K562 (cell line): ENCODE measurements around the gene ZFP69. TPM values are rescaled to one million over a fixed set of nuclear protein-coding genes. Genes with fewer than 3 reads are reported as not detected.

Source experiments
- ATAC-seq: fragments of 200-7000 bp; cut with Tn5 transposase; 3 replicates; pipeline ENCODE4 v1.9.1; 2020; ENCODE audit warnings: moderate library complexity
- BruUV-seq: library from RNA; stranded (reverse); fragments of 400-500 nt; replicated peaks from 2 replicates; lab custom pipeline; 2021; lab: Mats Ljungman, UMichigan
- CTCF ChIA-PET: fragments of 300-600 bp; formaldehyde crosslinking; extraction: SDS; loops from one replicate; lab custom pipeline; 2021; ENCODE audit warnings: low intra/inter-chr PET ratio; lab: Yijun Ruan, JAX
- POLR2A ChIA-PET: fragments of 300-600, 350-650 bp; sonication (Branson Sonifier 250); formaldehyde crosslinking; extraction: SDS; loops from one replicate; lab custom pipeline; 2021; ENCODE audit warnings: antibody characterized with exemption, inconsistent platforms; lab: Yijun Ruan, JAX
- DNase-seq, 4 experiments: peaks; one replicate each; pipeline versions ENCODE4 v3.0.0 to v3.0.0-alpha.2; 2011 to 2018; ENCODE audit warnings: low spot score in 3 of 4, mixed read lengths in 3 of 4; ENCODE audit errors: extremely low read depth in 1 of 4
- FAIRE-seq: peaks from 2 replicates; lab custom pipeline; 2011; peaks lifted over from hg19 to GRCh38; lab: Jason Lieb, UNC
- H2AFZ ChIP-seq: 2 replicates; pipeline ENCODE4 v1.6.0; 2011; ENCODE audit warnings: low read depth, low read length, control low read depth, inconsistent platforms
- H3K27ac ChIP-seq: fragments of 200-600 bp; 3 replicates; pipeline ENCODE4 v1.8.0; 2011; ENCODE audit warnings: low read depth, mild to moderate bottlenecking, control low read depth, inconsistent platforms, low read length, moderate library complexity, mixed read lengths; ENCODE audit errors: extremely low read depth
- H3K27me3 ChIP-seq, 2 experiments: fragments of 300-600 bp in 1 of 2; 2 replicates in 1 of 2; 3 replicates in 1 of 2; pipeline versions ENCODE4 v1.6.0 to v1.8.0; 2011; ENCODE audit warnings: inconsistent platforms in 2 of 2, low read length in 2 of 2, mild to moderate bottlenecking in 1 of 2, mixed read lengths in 1 of 2, moderate library complexity in 1 of 2; ENCODE audit not compliant: control insufficient read depth in 2 of 2, insufficient read depth in 2 of 2
- H3K36me3 ChIP-seq: fragments of 300-600 bp; 3 replicates; pipeline ENCODE4 v1.8.0; 2011; ENCODE audit warnings: mild to moderate bottlenecking, low read length, inconsistent platforms; ENCODE audit not compliant: control insufficient read depth, insufficient read depth
- H3K4me1 ChIP-seq, 2 experiments: fragments of 200-600 bp in 1 of 2; replicated peaks in 1 of 2; 2 replicates in 1 of 2; 3 replicates in 1 of 2; pipeline versions ENCODE4 v1.5.1 to v1.8.0; 2011; ENCODE audit warnings: inconsistent platforms in 2 of 2, low read length in 2 of 2, mild to moderate bottlenecking in 1 of 2, mixed read lengths in 1 of 2, moderate library complexity in 1 of 2; ENCODE audit not compliant: control insufficient read depth in 2 of 2, insufficient read depth in 2 of 2
- H3K4me2 ChIP-seq: 2 replicates; pipeline ENCODE4 v1.6.1; 2011; ENCODE audit warnings: low read length, control low read depth, inconsistent platforms, mixed read lengths; ENCODE audit not compliant: insufficient read depth
- H3K4me3 ChIP-seq: fragments of 200-600 bp; sonication (generic), shearing (Covaris generic); 2 replicates; pipeline ENCODE4 v1.5.1; 2016; ENCODE audit warnings: control low read depth, inconsistent platforms
- H3K79me2 ChIP-seq: fragments of 200-600 bp; 3 replicates; pipeline ENCODE4 v1.8.0; 2011; ENCODE audit warnings: low read length, inconsistent platforms; ENCODE audit not compliant: control insufficient read depth, insufficient read depth
- H3K9ac ChIP-seq, 2 experiments: 2 replicates each; pipeline versions ENCODE4 v1.6.0 to v1.6.1; 2011; ENCODE audit warnings: low read depth in 2 of 2, low read length in 2 of 2, control low read depth in 1 of 2, inconsistent platforms in 1 of 2, mild to moderate bottlenecking in 1 of 2, mixed read lengths in 1 of 2; ENCODE audit not compliant: insufficient read depth in 1 of 2
- H3K9me1 ChIP-seq: one replicate; pipeline ENCODE4 v1.6.0; 2011; ENCODE audit warnings: inconsistent platforms, mild to moderate bottlenecking, low read length, moderate library complexity; ENCODE audit not compliant: control insufficient read depth, insufficient read depth
- H3K9me3 ChIP-seq: replicated peaks from 2 replicates; pipeline ENCODE4 v1.5.1; 2011; ENCODE audit warnings: low read depth, low read length, inconsistent platforms; ENCODE audit not compliant: control insufficient read depth, insufficient read depth
- H4K20me1 ChIP-seq: replicated peaks from 2 replicates; pipeline ENCODE4 v1.6.1; 2011; ENCODE audit warnings: low read length, inconsistent platforms, mixed read lengths; ENCODE audit not compliant: control insufficient read depth, insufficient read depth
- EGR1 ChIP-seq: fragments of 450-650 bp; conservative IDR thresholded peaks from 2 replicates; pipeline ENCODE4 v1.6.1; 2017; ENCODE audit warnings: mild to moderate bottlenecking
- EZH2 ChIP-seq: IDR thresholded peaks from 2 replicates; pipeline ENCODE4 v1.6.1; 2012; ENCODE audit warnings: low read depth, mild to moderate bottlenecking, inconsistent platforms, low read length, borderline replicate concordance
- HDAC1 ChIP-seq, 2 experiments: fragments of 450-650 bp; IDR thresholded peaks; 2 replicates each; pipeline ENCODE4 v1.6.1; 2016 to 2017; ENCODE audit warnings: inconsistent platforms in 1 of 2, mild to moderate bottlenecking in 1 of 2, moderate library complexity in 1 of 2
- IFI16 ChIP-seq: fragments of 250-450 bp; sonication (Bioruptor Pico); IDR thresholded peaks from 2 replicates; pipeline ENCODE4 v2.1.2; 2022; ENCODE audit warnings: mild to moderate bottlenecking, inconsistent platforms
- ILF3 ChIP-seq: fragments of 450-650 bp; IDR thresholded peaks from 2 replicates; pipeline ENCODE4 v1.6.1; 2018; ENCODE audit warnings: antibody characterized with exemption, mild to moderate bottlenecking, moderate library complexity, borderline replicate concordance
- KAT7 ChIP-seq: sonication (generic); formaldehyde crosslinking; IDR thresholded peaks from 2 replicates; pipeline ENCODE4 v1.8.0; 2022; ENCODE audit warnings: missing genetic modification reagents, mild to moderate bottlenecking, borderline replicate concordance
- NELFE ChIP-seq: IDR thresholded peaks from 2 replicates; pipeline ENCODE4 v1.6.1; 2011; ENCODE audit warnings: mild to moderate bottlenecking; ENCODE audit not compliant: insufficient read depth, insufficient read length
- NFYB ChIP-seq: IDR thresholded peaks from 2 replicates; pipeline ENCODE4 v1.6.1; 2011; ENCODE audit warnings: mild to moderate bottlenecking, moderate library complexity; ENCODE audit not compliant: insufficient read length; ENCODE audit errors: extremely low read depth
- NONO ChIP-seq, 2 experiments: fragments of 200-400 bp in 1 of 2; fragments of 450-650 bp in 1 of 2; formaldehyde crosslinking in 1 of 2; IDR thresholded peaks; 2 replicates each; pipeline ENCODE4 v1.6.1; 2017; ENCODE audit warnings: low read depth in 2 of 2, mild to moderate bottlenecking in 2 of 2, moderate library complexity in 2 of 2, low read length in 1 of 2
- RFX5 ChIP-seq: IDR thresholded peaks from 2 replicates; pipeline ENCODE4 v1.6.1; 2011; ENCODE audit warnings: low read depth, mild to moderate bottlenecking, improper control_type of control experiment, low read length
- RFX7 ChIP-seq: fragments of 250-450 bp; sonication (Bioruptor Pico); IDR thresholded peaks from 2 replicates; pipeline ENCODE4 v1.5.1; 2021; ENCODE audit warnings: mild to moderate bottlenecking
- TAL1 ChIP-seq: fragments of 450-650 bp; IDR thresholded peaks from 2 replicates; pipeline ENCODE4 v1.6.1; 2016; ENCODE audit warnings: mild to moderate bottlenecking
- ZBED1 ChIP-seq: IDR thresholded peaks from 2 replicates; pipeline ENCODE4 v1.6.1; 2014
- ZEB2 ChIP-seq: fragments of 450-650 bp; IDR thresholded peaks from 2 replicates; pipeline ENCODE4 v1.6.1; 2016
- ZNF316 ChIP-seq: fragments of 450-650 bp; IDR thresholded peaks from 2 replicates; pipeline ENCODE4 v1.6.1; 2016
- ZNF57 ChIP-seq: fragments of 450-650 bp; formaldehyde crosslinking; IDR thresholded peaks from 2 replicates; pipeline ENCODE4 v1.4.0; 2020; ENCODE audit warnings: mild to moderate bottlenecking, moderate library complexity
- ZNF589 ChIP-seq: fragments of 200-800 bp; sonication (Bioruptor generic); IDR thresholded peaks from 2 replicates; pipeline ENCODE4 v1.6.1; 2016; ENCODE audit warnings: low read depth, missing genetic modification characterization, missing compliant biosample characterization
- ZNF740 ChIP-seq, 3 experiments: fragments of 200-800 bp in 1 of 3; sonication (Bioruptor generic) in 1 of 3; sonication (generic) in 1 of 3; formaldehyde crosslinking in 1 of 3; IDR thresholded peaks; 2 replicates each; pipeline versions ENCODE4 v1.6.1 to v1.8.0; 2016 to 2022; ENCODE audit warnings: mild to moderate bottlenecking in 2 of 3, missing compliant biosample characterization in 2 of 3, missing genetic modification characterization in 2 of 3, missing genetic modification reagents in 1 of 3
- WGBS: fragments of 100-300 bp; shearing (Covaris generic); methylation state at CpG from one replicate; pipeline ENCODE4 v1.1.6; 2016; ENCODE audit warnings: low coverage, mixed read lengths; ENCODE audit not compliant: insufficient coverage; ENCODE audit errors: missing lambda C conversion rate; 5-methylcytosine and 5-hydroxymethylcytosine counted together
- in situ Hi-C: fragments of 300-500 bp; cut with MboI; formaldehyde crosslinking; loops from 4 replicates; pipeline ENCODE4 v1.15.0; 2018; ENCODE audit warnings: inconsistent platforms, mixed read lengths
- intact Hi-C: fragments of 100-400 bp; cut with micrococcal nuclease; formaldehyde crosslinking; loops from 2 replicates; pipeline ENCODE4 v1.14.2; 2022
- polyA plus RNA-seq, 8 experiments: library from polyadenylated mRNA; depleted of rRNA in 4 of 8; stranded (reverse) in 5 of 8; unstranded in 3 of 8; fragments of >200 nt; fragmentation: Nextera tagmentation in 2 of 8; fragmentation: Illumina TruSeq in 1 of 8; extraction: Ambion mirVana in 2 of 8; extraction: Trizol in 1 of 8; gene quantifications; 2 replicates each; pipeline versions ENCODE4 v1.2.1 to v1.2.3, GENCODE V29; 2011 to 2014; ENCODE audit warnings: inconsistent platforms in 1 of 8, missing spikeins in 1 of 8
- total RNA-seq, 7 experiments: library from RNA; depleted of rRNA in 6 of 7; stranded (reverse); fragments of >200 nt in 6 of 7; fragmentation: Illumina TruSeq in 2 of 7; extraction: Trizol in 2 of 7; gene quantifications; 2 replicates each; pipeline versions ENCODE4 v1.2.1 to v1.2.3, GENCODE V29; 2011 to 2021; ENCODE audit warnings: low replicate concordance in 1 of 7
- TF ChIP-seq, protein P1 (sequence below), 2 experiments: fragments of 450-650 bp; IDR thresholded peaks; 2 replicates each; pipeline ENCODE4 v1.6.1; 2016

The ZFP69 gene
- total and polyA plus RNA-seq, 9 of the 15 experiments (the other 6 are each of a cell fraction or from before 2014, with no cell fraction given): 2.0 to 8.4 (median 5.7) TPM

GRCh38 chr1:40478276-40478675 is 1.2 kb downstream of the ZFP69 start:
- no peaks in the 10 kb centered on the region for H4K20me1 ChIP-seq
- peak overlapping the region in 1 of 2 experiments; percentile 65; a peak in 1 of 4 replicates for H3K9ac ChIP-seq
- WGBS: 56% methylated on average over 2 of the region's 2 CpGs
- ChIA-PET POLR2A (interaction anchor here (0.6 to 2.3 kb wide), 4 partner anchors 10 to 58 kb away, joined by 3 to 7 read pairs (median 4); partner anchors contain the start of gene ZFP69B), CTCF (no interaction called here)
- intact Hi-C loops: no loop called here
- H3K4me1 ChIP-seq: peaks cover 10 to 11% of the 10 kb centered on the region in 2 experiments; a peak in 3 of 5 replicates
- BruUV-seq: TSS peak; percentile 52
- H3K36me3 ChIP-seq: peaks cover 7% of the 10 kb centered on the region; the same call in 2 of the 3 replicates
- no peak for FAIRE-seq
- H3K27ac ChIP-seq: no peak overlapping the region
- H3K27me3 ChIP-seq: no peaks in the 10 kb centered on the region
- peaks cover 11% of the 10 kb centered on the region; the same call in 1 of the 2 replicates for H3K9me3 ChIP-seq
- no peak for DNase-seq
- in situ Hi-C loops: no loop called here
- peak overlapping the region; percentile 67 for H3K4me3 ChIP-seq
- TF ChIP-seq IFI16 (no peak), NELFE (no peak), ZEB2 (no peak), NFYB (no peak), EZH2 (no peak), ZNF740 (CRISPR knock-in tag; IDR thresholded peaks at IDR 0.05) (no peak), ZNF740 (tag; IDR thresholded peaks at IDR 0.05) (no peak), TAL1 (no peak), RFX7 (CRISPR knock-in tag) (no peak), EGR1 (0 out of 2 replicates have a peak, but pooled peaks have one; percentile 9), NONO (IDR thresholded peaks at IDR 0.05; ENCODE audit: low read depth in 2 of 2, low read length in 1 of 2) (no peak), ZBED1 (no peak), ZNF589 (CRISPR knock-in tag) (no peak), ZNF57 (no peak), KAT7 (CRISPR knock-in tag) (0 out of 2 replicates have a peak, but pooled peaks have one; percentile 12), ZNF316 (peak; percentile 38; the same call in 1 of the 2 replicates), HDAC1 (IDR thresholded peaks at IDR 0.05) (no peak), ILF3 (no peak), RFX5 (no peak)
- TF ChIP-seq, protein P1, sequence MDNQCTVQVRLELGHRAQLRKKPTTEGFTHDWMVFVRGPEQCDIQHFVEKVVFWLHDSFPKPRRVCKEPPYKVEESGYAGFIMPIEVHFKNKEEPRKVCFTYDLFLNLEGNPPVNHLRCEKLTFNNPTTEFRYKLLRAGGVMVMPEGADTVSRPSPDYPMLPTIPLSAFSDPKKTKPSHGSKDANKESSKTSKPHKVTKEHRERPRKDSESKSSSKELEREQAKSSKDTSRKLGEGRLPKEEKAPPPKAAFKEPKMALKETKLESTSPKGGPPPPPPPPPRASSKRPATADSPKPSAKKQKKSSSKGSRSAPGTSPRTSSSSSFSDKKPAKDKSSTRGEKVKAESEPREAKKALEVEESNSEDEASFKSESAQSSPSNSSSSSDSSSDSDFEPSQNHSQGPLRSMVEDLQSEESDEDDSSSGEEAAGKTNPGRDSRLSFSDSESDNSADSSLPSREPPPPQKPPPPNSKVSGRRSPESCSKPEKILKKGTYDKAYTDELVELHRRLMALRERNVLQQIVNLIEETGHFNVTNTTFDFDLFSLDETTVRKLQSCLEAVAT (IDR thresholded peaks at IDR 0.05): no peak
- no peak for ATAC-seq
- H3K79me2 ChIP-seq: peaks cover 10% of the 10 kb centered on the region; the same call in 2 of the 3 replicates
- H3K9me1 ChIP-seq: no peaks in the 10 kb centered on the region
- peak overlapping the region; percentile 91 for H3K4me2 ChIP-seq
- H2AFZ ChIP-seq: peak overlapping the region; percentile 98; the same call in 1 of the 2 replicates
